Mucosa of rectum (tissue), 2 donors: ENCODE data around the gene MAP2K5.
A peak's percentile ranks its signal among the peaks of the same experiment; 100 is the strongest.

Source experiments
- H3K27ac ChIP-seq, 2 donors: one replicate each; pipeline ENCODE4 v1.7.0; 2013; ENCODE audit warnings: inconsistent platforms in 2 of 2, low read depth in 2 of 2, low read length in 2 of 2
- H3K27me3 ChIP-seq, 2 donors: one replicate each; pipeline ENCODE4 v1.7.0; 2013; ENCODE audit warnings: low read length in 2 of 2; ENCODE audit not compliant: control insufficient read depth in 2 of 2, insufficient read depth in 2 of 2
- H3K36me3 ChIP-seq, 2 donors: one replicate each; pipeline ENCODE4 v1.7.0; 2013; ENCODE audit warnings: low read length in 2 of 2; ENCODE audit not compliant: control insufficient read depth in 2 of 2, insufficient read depth in 2 of 2
- H3K4me1 ChIP-seq, 2 donors: one replicate each; pipeline ENCODE4 v1.7.0; 2013; ENCODE audit warnings: low read length in 2 of 2, mild to moderate bottlenecking in 1 of 2; ENCODE audit not compliant: control insufficient read depth in 2 of 2, insufficient read depth in 2 of 2
- H3K4me3 ChIP-seq, 2 donors: one replicate each; pipeline ENCODE4 v1.7.0; 2013; ENCODE audit warnings: low read length in 2 of 2
- H3K9ac ChIP-seq, 2 donors: one replicate each; pipeline ENCODE4 v1.7.0; 2013; ENCODE audit warnings: low read length in 2 of 2, low read depth in 1 of 2, mild to moderate bottlenecking in 1 of 2
- H3K9me3 ChIP-seq, 2 donors: one replicate each; pipeline ENCODE4 v1.7.0; 2013; ENCODE audit warnings: low read length in 2 of 2; ENCODE audit not compliant: control insufficient read depth in 2 of 2
- donor health status: healthy.
- donor health status: Normal muscosa, but diverticular disease.

MAP2K5 gene

GRCh38 chr15:67781907-67782690, 239.6 kb downstream of the MAP2K5 start:
- no peaks in the 10 kb centered on the region for H3K27me3 ChIP-seq
- no peaks in the 10 kb centered on the region for H3K9me3 ChIP-seq
- H3K4me1 ChIP-seq: peaks cover 0 to 5% of the 10 kb centered on the region in 2 donors
- no peak overlapping the region for H3K4me3 ChIP-seq
- H3K9ac ChIP-seq: no peak overlapping the region
- H3K27ac ChIP-seq: no peak overlapping the region
- peaks cover 4 to 12% of the 10 kb centered on the region in 2 donors for H3K36me3 ChIP-seq

- peaks cover 4 to 12% of the 10 kb centered on the region in 2 donors for H3K36me3 ChIP-seq
- H3K4me3 ChIP-seq: no peak overlapping the region
- H3K9ac ChIP-seq: no peak overlapping the region
- H3K9me3 ChIP-seq: no peaks in the 10 kb centered on the region
- no peak overlapping the region for H3K27ac ChIP-seq
- H3K4me1 ChIP-seq: peaks cover 0 to 5% of the 10 kb centered on the region in 2 donors
- no peaks in the 10 kb centered on the region for H3K27me3 ChIP-seq
These were observed 240.1 kb downstream of the MAP2K5 start for GRCh38 chr15:67782691-67782991.

GRCh38 chr15:67783303-67783702, 240.8 kb downstream of the MAP2K5 start:
- H3K4me3 ChIP-seq: no peak overlapping the region
- no peak overlapping the region for H3K9ac ChIP-seq
- H3K4me1 ChIP-seq: peaks cover 0 to 5% of the 10 kb centered on the region in 2 donors
- peaks cover 4 to 11% of the 10 kb centered on the region in 2 donors for H3K36me3 ChIP-seq
- H3K27me3 ChIP-seq: no peaks in the 10 kb centered on the region
- H3K9me3 ChIP-seq: no peaks in the 10 kb centered on the region
- H3K27ac ChIP-seq: no peak overlapping the region

GRCh38 chr15:67784090-67784781, 241.7 kb downstream of the MAP2K5 start:
- Histone ChIP-seq H3K9ac (no peak overlapping the region), H3K27me3 (no peaks in the 10 kb centered on the region), H3K4me1 (peaks cover 0 to 5% of the 10 kb centered on the region in 2 donors), H3K9me3 (no peaks in the 10 kb centered on the region), H3K4me3 (no peak overlapping the region), H3K36me3 (peaks cover 4 to 9% of the 10 kb centered on the region in 2 donors), H3K27ac (no peak overlapping the region)

GRCh38 chr15:67784856-67785430, 242.4 kb downstream of the MAP2K5 start:
- Histone ChIP-seq H3K4me3 (no peak overlapping the region), H3K9me3 (no peaks in the 10 kb centered on the region), H3K27me3 (no peaks in the 10 kb centered on the region), H3K4me1 (peaks cover 0 to 5% of the 10 kb centered on the region in 2 donors), H3K9ac (no peak overlapping the region), H3K27ac (peak overlapping the region in 1 of 2 donors; percentile 52), H3K36me3 (peaks cover 4 to 9% of the 10 kb centered on the region in 2 donors)

GRCh38 chr15:67785431-67785830, 242.9 kb downstream of the MAP2K5 start:
- Histone ChIP-seq H3K27ac (peak overlapping the region in 1 of 2 donors; percentile 52), H3K9ac (no peak overlapping the region), H3K36me3 (peaks cover 4 to 9% of the 10 kb centered on the region in 2 donors), H3K4me1 (peaks cover 0 to 5% of the 10 kb centered on the region in 2 donors), H3K9me3 (no peaks in the 10 kb centered on the region), H3K4me3 (no peak overlapping the region), H3K27me3 (no peaks in the 10 kb centered on the region)

GRCh38 chr15:67786646-67787045, 244.1 kb downstream of the MAP2K5 start:
- Histone ChIP-seq H3K9ac (no peak overlapping the region), H3K9me3 (no peaks in the 10 kb centered on the region), H3K36me3 (peaks cover 4 to 9% of the 10 kb centered on the region in 2 donors)

GRCh38 chr15:67788986-67789385, 246.5 kb downstream of the MAP2K5 start:
- H3K9me3 ChIP-seq: no peaks in the 10 kb centered on the region
- H3K4me3 ChIP-seq: no peak overlapping the region
- no peaks in the 10 kb centered on the region for H3K27me3 ChIP-seq
- H3K36me3 ChIP-seq: peaks cover 0 to 5% of the 10 kb centered on the region in 2 donors
- H3K4me1 ChIP-seq: no peaks in the 10 kb centered on the region
- H3K9ac ChIP-seq: no peak overlapping the region
- H3K27ac ChIP-seq: no peak overlapping the region

More at GRCh38 chr15:67786646-67787045, 244.1 kb downstream of the MAP2K5 start:
- Histone ChIP-seq H3K27me3 (no peaks in the 10 kb centered on the region), H3K27ac (no peak overlapping the region), H3K4me1 (peaks cover 0 to 5% of the 10 kb centered on the region in 2 donors), H3K4me3 (no peak overlapping the region)

GRCh38 chr15:67790610-67791319, 248.3 kb downstream of the MAP2K5 start:
- Histone ChIP-seq H3K9me3 (no peaks in the 10 kb centered on the region), H3K27me3 (no peaks in the 10 kb centered on the region), H3K4me3 (no peak overlapping the region), H3K9ac (no peak overlapping the region), H3K27ac (no peak overlapping the region), H3K4me1 (no peaks in the 10 kb centered on the region), H3K36me3 (no peaks in the 10 kb centered on the region)
